LHCN-M2 (cell line): ENCODE data around the gene BROX. TPM values are rescaled to one million over a fixed set of nuclear protein-coding genes. Genes with fewer than 3 reads are reported as not detected.
"Not testable (repeated sequence)": the region's sequence is repeated elsewhere in the genome, so short reads cannot be mapped to it uniquely, and the experiment has no call there.

Source experiments
- DNase-seq: peaks from one replicate; pipeline ENCODE4 v3.0.0-alpha.2; 2012; ENCODE audit warnings: low read depth
- polyA plus RNA-seq: library from polyadenylated mRNA; unstranded; fragments of >200 nt; gene quantifications from one replicate; pipeline ENCODE4 v1.2.1, GENCODE V29; 2012; ENCODE audit warnings: missing spikeins
- total RNA-seq: library from RNA; depleted of rRNA; stranded (reverse); fragments of >200 nt; gene quantifications from 2 replicates; pipeline ENCODE4 v1.2.3, GENCODE V29; 2014; rRNA removed

BROX gene, protein sequence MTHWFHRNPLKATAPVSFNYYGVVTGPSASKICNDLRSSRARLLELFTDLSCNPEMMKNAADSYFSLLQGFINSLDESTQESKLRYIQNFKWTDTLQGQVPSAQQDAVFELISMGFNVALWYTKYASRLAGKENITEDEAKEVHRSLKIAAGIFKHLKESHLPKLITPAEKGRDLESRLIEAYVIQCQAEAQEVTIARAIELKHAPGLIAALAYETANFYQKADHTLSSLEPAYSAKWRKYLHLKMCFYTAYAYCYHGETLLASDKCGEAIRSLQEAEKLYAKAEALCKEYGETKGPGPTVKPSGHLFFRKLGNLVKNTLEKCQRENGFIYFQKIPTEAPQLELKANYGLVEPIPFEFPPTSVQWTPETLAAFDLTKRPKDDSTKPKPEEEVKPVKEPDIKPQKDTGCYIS
- 64.4 and 78.9 TPM in 2 replicates for total RNA-seq
- polyA plus RNA-seq = 12.4 TPM

DNA sequence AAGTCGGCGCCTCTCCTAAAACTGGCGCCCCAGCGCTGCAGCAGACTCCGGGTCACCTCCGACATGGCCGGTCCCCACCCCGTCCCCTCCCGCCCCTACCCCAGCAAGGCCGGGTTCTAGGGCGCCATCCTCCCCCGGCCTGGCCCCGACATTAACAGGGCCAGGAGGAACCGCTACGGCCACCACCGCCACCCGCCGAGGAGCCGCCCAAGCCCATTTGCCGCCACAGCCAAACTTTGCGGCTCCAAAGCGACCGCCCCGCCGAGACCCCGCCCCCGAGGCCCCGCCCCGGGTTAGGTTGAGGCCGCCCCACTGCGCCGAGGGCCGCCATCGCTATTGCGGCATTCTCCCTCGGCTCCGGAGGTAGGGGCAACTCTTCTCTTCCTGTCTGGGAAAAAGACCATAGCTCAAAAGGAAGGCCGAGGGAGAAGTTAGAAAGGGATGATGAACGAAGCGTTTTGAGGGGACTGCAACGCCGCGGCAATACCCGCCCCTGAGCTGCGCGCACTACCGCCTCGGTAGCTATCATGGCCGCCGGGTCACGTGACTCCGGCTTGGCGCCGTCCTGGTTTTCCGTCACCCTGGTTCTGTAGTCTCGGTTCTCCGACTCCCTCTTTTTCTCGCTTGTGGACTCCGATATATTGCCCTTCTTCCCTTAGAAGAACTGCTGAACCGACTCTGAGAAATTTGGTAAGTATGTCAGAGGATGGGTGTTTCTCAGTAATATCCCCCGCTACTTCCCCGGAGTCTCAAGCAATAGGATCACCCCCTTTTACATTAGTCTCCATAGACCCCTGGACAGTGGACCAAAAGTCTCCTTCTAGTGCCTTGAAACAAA is at the start of gene BROX, which contains the start of gene AIDA:
Gene BROX (plus strand): TSS at position 312 of the 838 bp plus-strand sequence. CDS start 3,136 bp downstream, outside the sequence.
Gene AIDA (minus strand): TSS at position 239 of the 838 bp plus-strand sequence. CDS start 174 bp downstream, at position 65.
- peak; percentile 80 for DNase-seq

DNA sequence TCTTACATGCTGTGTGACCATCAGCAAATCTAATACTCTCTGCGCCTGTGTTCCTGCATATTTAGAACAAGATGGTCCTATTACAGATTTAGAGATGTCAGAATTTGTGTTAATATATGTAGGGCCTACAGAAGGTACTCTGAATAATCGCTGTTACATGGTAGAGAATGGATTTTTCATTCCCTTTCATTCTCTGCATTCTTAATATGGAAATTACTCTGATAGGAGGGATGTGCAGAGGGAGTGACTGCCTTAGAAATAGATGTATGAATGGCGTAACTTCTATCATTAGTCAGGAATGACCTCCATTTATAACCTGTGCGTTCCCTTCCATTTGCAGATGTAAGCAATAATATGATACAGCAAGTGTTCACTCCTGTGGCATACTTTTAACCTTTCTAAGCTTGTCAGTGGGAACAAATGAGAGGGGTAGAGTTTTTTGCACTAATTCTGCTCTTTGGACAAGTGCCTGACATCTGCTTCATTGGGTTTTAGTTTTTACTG is 48.9 kb upstream of the BROX start:
- no peak for DNase-seq

DNA sequence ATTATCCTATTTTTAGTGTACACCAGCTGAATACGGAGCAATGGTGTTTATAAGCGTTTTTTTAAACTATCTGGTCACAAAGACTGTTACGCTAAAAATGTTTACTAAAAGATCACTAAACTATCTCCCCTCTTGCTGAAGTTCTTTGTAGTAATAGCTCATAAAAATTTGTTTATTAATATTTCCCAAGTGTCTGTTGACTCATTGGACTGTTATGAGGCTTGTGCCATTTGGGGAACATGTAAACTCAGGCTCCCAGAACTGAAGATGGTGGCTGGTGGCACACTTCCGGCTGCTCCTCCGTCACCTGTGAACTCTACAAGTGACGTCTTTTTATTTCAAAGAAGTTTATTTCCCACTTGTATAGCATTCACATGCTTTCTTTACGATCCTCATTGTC is 46.4 kb upstream of the BROX start:
- DNase-seq = peak; percentile 21

DNA sequence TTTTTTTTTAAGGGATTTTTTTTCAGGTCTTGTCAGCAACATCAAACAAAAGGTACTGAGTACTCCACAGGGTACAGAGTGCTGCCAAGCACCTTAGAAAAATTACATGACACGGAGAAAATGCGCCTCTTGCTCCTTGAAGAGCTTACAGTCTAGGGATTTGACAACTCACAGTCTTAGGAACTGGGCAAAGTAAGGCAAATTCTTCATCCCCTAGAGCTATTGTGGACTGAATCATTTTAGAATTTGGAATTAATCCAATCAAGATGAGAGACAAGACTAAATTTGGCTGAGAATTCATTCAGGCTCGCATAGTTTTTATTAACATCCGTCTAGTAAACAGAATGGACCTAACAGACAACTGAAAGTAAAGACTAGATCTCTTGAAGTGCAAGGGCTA is 44.2 kb upstream of the BROX start:
- DNase-seq = not testable (repeated sequence)

DNA sequence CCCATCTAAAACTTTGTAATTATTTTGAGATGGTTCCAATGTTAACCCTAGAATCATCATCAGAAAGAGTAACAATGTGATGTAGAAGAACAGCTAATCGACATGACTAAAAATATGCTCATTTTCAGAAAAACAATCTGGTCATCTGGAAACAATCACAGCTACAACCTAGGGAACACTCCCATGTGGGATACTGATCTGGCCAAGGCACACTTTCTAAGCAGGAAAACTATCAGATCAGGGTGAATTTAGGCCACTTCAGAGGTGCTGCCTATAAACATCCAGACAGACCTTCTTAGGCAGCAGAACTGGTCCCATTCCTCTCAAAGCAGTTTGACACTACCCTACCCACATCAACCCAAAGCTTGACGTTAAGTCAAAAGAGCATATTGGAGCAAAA is 43.3 kb upstream of the BROX start:
- DNase-seq = not testable (repeated sequence)

DNA sequence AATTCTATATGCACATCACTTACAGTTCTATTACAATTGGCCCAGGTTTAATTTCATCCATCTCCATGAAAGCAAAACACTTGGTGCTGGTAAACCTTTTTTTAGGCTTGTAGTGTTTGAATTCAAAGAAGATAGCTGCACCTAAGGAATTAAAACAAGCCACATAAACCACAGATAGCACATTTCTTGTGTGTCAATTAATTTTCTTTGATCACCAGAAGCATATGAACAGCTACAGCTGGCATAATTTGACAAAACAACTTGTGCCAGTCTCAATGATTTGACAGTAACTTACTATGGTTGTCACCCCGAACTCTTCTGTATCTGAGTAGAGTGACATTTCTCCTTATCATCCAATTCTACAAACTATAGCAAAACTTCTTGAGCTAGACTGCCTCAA is 42.3 kb upstream of the BROX start:
- DNase-seq = no peak

DNA sequence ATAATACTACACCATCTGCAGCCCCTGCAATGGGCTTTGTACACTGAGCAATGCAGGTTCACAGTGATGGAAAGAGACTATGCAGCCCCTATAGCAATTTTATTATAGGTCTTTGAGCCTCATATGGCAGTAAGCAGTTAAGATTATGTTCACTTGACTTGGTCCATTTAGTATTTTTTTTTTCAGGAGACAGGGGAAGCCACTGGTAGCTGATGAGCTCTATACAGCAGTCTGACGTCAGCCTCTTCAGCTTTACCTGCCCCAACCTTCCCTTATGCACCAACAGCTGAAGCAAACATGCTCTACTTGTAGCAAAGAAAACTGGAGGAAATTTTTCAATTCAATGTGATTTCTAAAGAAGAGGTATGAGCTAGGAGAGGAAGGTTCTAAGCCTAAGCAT is 32.3 kb upstream of the BROX start:
- DNase-seq = no peak

DNA sequence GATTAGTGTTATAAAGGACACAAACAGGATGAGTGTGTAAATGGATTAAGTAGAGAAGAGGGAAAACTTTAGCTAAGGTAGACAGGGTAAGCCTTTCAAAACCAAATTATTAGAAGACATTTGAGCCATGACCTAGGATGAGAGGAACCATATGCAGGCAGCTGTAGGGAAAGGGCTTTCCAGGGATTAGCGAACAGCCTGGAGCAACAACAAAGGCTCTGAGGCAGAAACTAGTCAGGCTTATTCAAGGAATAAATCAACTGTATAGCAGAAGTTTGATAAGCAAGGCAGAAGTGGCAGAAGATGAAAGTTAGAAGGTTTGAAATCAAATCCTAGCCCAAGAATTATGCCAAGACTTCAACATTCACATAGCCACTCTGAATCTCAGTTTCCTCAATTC is 21.3 kb upstream of the BROX start:
- no peak for DNase-seq

DNA sequence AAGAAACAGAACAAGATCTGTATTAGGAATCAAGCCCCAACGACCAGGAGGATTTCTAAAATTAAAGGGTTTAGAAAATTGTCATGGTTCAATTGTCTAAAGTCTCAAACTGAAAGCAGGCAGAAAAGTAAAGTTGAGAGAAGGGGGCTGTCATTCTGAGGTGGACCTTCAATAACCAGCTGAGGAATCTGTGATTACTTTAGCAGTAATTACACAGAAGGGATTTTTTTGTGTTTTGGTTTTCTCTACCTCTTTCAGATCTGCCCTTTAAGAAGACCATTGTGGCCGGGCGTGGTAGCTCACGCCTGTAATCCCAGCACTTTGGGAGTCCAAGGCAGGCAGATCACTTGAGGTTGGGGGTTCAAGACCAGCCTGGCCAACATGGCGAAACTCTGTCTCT is 17.4 kb upstream of the BROX start:
- DNase-seq = no peak

DNA sequence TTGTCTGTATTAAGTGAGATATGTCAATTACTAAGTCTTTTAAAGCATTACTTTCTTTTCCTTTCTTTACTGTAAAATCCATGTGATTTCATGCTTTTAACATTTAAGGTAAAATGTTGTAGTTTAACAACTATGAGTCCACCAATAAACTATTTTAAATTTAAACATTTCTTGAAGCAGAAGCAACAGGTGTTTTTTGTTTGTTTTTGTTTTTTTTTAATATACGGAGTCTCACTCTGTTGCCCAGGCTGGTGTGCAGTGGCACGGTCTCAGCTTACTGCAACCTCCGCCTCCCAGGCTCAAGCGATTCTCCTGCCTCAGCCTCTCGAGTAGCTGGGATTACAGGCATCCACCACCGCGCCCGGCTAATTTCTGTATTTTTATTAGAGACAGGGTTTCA is 15.6 kb upstream of the BROX start:
- DNase-seq = no peak

DNA sequence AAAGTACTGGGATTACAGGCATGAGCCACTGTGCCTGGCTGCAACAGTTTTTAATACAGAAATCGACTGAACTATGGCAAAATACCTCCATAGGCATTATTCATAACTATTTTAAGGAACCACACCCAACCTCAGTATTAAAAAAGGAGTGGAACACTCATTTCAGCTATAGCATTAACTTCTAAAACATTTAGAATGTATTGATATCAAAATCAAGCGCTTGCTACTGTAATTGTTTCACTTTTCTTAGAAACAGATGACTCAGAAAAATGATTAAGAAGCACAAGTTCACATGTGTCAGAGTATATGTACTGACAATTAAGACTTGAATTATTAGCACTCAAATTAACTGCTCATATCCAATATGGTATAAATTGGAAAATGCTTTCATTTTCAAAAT is 15.2 kb upstream of the BROX start:
- DNase-seq = no peak

DNA sequence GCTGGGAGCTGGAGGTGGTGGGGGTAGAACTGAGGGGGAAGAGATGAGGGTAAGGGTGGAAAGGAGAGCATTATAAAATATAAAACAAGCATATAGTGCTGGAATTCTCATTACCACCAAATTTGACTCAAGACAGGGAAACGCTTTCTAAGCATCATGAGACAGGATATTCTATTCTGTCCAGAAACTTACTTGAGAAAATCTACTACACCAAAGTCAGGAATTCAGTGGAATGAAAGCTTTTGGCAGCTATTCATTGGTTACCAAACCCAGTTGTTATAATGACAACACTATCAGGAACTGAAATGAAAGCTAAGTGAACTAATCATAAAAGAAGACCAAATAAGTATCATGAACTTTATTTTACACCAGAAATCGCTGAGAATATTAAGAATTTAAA is 14.5 kb upstream of the BROX start:
- DNase-seq = peak; percentile 11

DNA sequence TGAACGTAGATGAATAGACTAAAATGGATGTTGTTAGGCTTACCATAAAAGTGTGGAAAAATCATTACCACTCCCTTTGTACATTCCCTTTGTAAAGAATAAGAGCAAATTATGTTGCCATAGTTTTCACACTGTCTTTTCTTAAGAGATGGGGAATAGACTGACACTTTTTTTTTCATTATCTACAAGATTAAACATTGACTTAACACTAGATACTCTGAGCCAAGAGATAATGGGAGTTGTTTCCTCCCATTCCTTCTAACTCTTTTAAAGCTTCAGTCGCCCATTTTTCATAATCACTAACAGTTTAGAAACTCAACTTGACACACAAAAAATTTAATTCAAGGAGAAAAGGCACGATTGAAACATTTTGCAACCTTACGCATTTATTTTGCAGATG is 10.2 kb upstream of the BROX start:
- no peak for DNase-seq

DNA sequence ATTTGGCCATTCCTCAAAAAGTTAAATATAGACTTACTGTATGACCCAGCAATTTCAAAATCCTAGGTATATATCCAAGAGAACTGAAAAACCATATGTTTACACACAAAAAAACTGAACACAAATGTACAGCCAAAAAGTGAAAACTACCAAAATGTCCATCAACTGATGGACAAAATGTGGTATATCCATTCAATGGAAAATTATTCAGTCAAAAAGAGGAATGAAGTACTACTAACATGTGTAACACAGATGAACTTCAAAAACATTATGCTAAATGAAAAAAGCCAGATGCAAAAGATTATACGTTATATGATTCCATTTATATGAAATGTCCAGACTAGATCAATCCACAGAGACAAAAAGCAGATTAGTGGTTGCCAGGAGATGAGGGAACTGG is 8.1 kb upstream of the BROX start:
- no peak for DNase-seq

DNA sequence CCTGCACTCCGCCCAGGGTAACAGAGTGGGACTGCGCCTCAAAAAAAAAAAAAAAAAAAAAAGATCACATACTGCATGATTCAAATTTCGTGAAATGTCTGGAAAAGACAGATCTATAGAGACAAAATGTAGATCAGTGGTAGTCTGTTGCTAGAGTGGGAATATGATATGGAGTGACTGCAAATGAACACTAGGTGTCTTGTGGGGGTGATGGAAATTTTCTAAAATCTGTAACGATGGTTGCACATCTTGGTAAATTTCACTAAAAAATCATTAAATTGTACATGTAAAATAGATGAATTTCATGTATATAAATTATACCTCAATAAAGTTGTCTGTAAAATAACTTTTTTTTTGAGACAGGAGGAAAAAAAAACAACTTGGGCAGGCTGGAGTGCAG is 5.5 kb upstream of the BROX start:
- DNase-seq = no peak

DNA sequence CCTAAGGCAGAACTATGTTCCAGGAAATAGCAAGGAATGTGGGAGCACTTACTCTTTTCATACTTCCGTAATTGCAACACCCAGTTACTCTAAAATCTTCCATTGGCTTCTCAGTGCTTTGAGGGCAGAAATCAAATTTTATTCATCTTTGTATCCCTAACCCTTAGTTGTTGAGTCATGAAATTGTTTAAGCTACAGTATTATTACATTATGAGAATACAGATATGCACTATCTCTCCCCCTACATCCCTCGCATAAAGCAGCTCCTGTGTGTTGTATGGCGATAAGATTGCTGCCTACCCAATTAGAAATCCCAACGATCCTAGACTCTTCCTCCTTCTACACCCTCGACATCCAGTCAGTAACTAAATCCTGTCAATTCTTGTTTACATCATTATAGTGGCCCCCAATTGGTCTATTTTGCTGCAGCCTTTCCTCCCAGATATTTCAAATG is 2.6 kb upstream of the BROX start:
- DNase-seq = no peak

DNA sequence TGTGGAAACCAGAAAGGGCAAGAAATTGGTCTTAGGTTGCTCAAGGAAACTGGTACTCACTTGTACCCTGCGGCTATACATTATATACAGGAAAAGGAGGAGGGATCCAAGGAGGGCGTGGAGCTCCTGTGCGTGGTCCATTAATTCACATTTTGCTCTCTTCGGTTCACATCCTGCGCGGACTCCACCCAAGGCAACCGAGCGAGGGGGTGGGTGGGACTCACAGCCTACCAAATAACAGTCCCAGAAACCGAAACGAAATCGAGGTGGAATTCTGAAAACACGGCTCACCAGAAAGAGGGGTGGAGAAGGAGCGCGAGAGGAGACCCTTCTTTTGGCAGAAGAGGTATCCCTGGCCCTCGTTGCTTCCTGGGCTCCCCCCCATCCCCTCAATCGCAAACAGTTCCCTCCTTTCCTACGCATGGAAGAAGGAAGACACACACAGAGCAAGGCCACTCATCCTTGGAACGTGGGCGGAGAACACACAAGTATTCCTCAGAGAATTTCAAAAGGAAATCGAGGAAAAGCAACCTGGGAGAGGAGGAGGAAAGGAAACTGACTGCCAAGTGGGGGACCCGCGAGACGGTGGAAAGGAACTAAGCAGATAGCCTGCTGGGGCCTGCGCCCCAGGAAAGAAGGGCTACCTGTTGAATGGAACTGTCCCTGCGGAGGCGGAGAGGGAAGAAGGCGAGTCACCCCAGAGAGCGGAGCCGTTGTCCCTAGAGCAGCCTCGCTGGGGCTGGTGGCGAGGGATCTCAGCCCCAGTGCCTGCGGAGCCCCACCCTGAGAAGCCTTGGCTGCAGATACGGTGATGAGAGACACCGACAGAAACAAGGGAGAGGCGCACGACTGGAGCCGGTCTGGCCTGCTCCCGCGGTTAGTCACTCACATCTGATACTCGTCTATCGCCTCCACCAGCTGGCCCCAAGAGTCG is 778 bp upstream of the BROX start:
- peak; percentile 63 for DNase-seq

DNA sequence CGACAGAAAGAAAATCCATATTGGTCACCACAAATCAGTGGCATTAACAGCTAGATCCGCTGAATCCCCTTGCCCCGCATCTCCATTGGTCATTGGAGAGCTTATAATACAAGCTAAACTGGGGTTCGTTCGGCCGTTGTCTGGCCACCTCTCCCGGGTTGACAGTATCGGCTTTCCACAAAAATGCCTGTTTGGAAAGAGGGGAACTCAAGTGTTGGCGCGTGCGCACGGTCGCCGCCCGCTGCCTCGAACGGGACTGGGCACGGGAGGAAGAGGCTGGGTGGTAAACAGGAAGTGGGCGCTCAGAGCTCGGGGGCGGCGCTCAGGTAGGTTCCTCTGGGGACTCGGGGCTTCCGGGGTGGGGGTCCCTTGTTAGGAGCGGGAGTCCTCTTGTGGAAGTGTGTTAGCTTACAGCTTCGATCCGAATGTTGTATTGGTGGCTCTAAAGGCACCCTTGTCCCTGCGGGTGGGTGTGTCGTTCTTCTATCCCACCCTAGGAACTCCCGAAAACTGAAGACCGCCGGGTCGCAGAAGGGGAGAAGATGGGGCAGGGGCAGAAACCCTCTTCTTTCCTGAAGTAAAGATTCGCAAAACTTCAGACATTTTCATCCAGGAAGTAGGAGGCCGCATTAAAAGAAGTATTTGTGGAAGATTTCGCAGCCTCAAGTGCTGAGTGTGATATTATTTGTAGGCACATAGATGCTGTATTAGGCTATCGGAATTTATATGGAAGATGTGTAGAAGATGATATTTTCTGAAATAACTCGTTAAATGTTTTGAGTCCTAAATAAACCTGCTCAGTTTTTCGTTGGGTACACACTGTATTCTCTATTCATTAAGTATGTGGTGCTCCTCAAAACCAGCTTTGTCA is 962 bp downstream of the BROX start:
- DNase-seq = peak; percentile 93

DNA sequence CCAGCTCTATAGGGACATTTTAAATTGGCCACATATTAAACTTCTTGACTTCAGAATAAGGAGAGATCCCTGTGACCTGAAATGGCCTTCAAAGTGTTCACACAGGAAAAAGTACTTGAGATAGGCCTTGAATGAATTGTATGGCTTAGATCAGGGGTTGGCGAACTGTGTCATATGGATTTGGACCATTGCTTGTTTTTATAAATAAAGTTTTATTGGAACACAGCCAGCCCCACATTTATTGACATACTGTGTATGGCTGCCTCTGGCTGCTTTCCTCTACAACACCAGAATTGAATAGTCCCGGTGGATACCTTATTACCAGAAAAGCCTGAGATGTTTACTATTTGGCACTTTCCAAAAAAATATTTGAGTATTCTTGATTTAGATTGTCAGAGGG is 4.0 kb downstream of the BROX start:
- DNase-seq = no peak

DNA sequence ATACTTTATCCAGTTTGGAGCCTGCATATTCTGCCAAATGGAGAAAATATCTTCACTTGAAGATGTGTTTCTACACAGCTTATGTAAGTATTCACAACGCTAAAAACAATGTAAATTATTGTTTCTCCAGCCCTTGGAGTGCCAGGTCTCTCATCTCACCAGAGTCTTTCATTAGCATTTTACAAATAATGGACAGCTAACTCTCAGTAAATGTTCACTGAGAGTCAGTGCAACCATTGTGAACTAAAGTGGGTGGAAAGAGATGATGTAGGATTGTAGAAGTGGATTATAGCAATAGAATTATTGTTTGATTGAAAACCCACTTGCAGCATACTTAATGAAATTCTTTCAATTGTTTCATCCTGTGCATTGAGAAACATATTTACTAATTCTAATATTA is 16.4 kb downstream of the BROX start:
- DNase-seq = no peak
